SK-N-SH (cell line): ENCODE results near the gene CAMK2B.

Source experiments
- EP300 ChIP-seq, 2 experiments: IDR thresholded peaks; 2 replicates each; pipeline versions ENCODE4 v1.4.0 to v1.6.1; 2012; ENCODE audit warnings: borderline replicate concordance in 1 of 2, low read depth in 1 of 2, low read length in 1 of 2
- FOSL2 ChIP-seq: IDR thresholded peaks from 2 replicates; pipeline ENCODE4 v1.4.0; 2012; ENCODE audit warnings: low read depth, mild to moderate bottlenecking, moderate library complexity, borderline replicate concordance
- FOXM1 ChIP-seq: IDR thresholded peaks from 2 replicates; pipeline ENCODE4 v1.4.0; 2012; ENCODE audit warnings: low read depth, mild to moderate bottlenecking
- JUND ChIP-seq: IDR thresholded peaks from 2 replicates; pipeline ENCODE4 v1.4.0; 2012
- MXI1 ChIP-seq: IDR thresholded peaks from 2 replicates; pipeline ENCODE4 v1.6.1; 2012; ENCODE audit warnings: mild to moderate bottlenecking, low read depth, low read length, improper control_type of control experiment
- NFIC ChIP-seq: IDR thresholded peaks from 2 replicates; pipeline ENCODE4 v1.4.0; 2012; ENCODE audit warnings: borderline replicate concordance
- POLR2AphosphoS5 ChIP-seq: IDR thresholded peaks from 2 replicates; pipeline ENCODE4 v1.6.1; 2012; ENCODE audit warnings: low read depth, low read length
- SIN3A ChIP-seq: IDR thresholded peaks from 2 replicates; pipeline ENCODE4 v1.6.1; 2012; ENCODE audit warnings: low read depth, mild to moderate bottlenecking, low read length, moderate library complexity, borderline replicate concordance
- TEAD4 ChIP-seq: IDR thresholded peaks from 2 replicates; pipeline ENCODE4 v1.4.0; 2012; ENCODE audit warnings: mild to moderate bottlenecking, borderline replicate concordance; ENCODE audit not compliant: insufficient read depth
- YY1 ChIP-seq: IDR thresholded peaks from 2 replicates; pipeline ENCODE4 v1.4.0; 2012; ENCODE audit warnings: low read depth, mild to moderate bottlenecking
- TF ChIP-seq, protein P1 (sequence below): fragments of 200-600 bp; sonication (generic); IDR thresholded peaks from 2 replicates; pipeline ENCODE4 v1.6.1; 2017; ENCODE audit warnings: antibody characterized with exemption, mild to moderate bottlenecking, moderate library complexity
- TF ChIP-seq, protein P2 (sequence below): IDR thresholded peaks from 2 replicates; pipeline ENCODE4 v1.6.1; 2012; ENCODE audit warnings: mild to moderate bottlenecking, low read depth, low read length, moderate library complexity
- TF ChIP-seq, protein P3 (sequence below): IDR thresholded peaks from 2 replicates; pipeline ENCODE4 v1.4.0; 2012; ENCODE audit warnings: low read depth, borderline replicate concordance

DNA sequence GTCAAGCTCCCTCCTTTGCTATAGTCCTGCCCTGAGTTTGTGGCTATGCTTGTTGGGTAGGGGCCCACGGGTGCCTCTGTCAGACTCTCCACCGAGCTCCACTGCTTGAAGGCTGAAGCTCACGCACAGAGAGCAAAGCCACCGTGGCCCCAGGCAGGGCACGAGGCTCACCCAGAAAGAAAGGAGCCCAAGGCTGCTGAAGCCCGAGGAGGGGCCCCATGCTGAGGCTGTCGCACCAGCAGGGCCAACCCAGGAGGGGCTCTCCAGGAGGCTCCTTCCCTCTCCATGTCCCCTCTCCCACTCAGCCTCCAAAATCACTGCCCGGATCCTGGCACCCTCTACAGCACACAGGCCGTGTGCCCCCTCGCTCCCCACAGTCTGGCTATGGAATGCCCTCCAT, 74.1 kb downstream of the CAMK2B start:
- TF ChIP-seq, protein P1, sequence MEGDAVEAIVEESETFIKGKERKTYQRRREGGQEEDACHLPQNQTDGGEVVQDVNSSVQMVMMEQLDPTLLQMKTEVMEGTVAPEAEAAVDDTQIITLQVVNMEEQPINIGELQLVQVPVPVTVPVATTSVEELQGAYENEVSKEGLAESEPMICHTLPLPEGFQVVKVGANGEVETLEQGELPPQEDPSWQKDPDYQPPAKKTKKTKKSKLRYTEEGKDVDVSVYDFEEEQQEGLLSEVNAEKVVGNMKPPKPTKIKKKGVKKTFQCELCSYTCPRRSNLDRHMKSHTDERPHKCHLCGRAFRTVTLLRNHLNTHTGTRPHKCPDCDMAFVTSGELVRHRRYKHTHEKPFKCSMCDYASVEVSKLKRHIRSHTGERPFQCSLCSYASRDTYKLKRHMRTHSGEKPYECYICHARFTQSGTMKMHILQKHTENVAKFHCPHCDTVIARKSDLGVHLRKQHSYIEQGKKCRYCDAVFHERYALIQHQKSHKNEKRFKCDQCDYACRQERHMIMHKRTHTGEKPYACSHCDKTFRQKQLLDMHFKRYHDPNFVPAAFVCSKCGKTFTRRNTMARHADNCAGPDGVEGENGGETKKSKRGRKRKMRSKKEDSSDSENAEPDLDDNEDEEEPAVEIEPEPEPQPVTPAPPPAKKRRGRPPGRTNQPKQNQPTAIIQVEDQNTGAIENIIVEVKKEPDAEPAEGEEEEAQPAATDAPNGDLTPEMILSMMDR = no peak
- TF ChIP-seq EP300 (IDR thresholded peaks at IDR 0.05; ENCODE audit: borderline replicate concordance in 1 of 2, low read depth in 1 of 2, low read length in 1 of 2) (no peak), NFIC (no peak), FOXM1 (no peak), JUND (no peak), SIN3A (no peak), YY1 (no peak), POLR2AphosphoS5 (no peak), FOSL2 (no peak), MXI1 (no peak), TEAD4 (no peak)
- TF ChIP-seq, protein P2, sequence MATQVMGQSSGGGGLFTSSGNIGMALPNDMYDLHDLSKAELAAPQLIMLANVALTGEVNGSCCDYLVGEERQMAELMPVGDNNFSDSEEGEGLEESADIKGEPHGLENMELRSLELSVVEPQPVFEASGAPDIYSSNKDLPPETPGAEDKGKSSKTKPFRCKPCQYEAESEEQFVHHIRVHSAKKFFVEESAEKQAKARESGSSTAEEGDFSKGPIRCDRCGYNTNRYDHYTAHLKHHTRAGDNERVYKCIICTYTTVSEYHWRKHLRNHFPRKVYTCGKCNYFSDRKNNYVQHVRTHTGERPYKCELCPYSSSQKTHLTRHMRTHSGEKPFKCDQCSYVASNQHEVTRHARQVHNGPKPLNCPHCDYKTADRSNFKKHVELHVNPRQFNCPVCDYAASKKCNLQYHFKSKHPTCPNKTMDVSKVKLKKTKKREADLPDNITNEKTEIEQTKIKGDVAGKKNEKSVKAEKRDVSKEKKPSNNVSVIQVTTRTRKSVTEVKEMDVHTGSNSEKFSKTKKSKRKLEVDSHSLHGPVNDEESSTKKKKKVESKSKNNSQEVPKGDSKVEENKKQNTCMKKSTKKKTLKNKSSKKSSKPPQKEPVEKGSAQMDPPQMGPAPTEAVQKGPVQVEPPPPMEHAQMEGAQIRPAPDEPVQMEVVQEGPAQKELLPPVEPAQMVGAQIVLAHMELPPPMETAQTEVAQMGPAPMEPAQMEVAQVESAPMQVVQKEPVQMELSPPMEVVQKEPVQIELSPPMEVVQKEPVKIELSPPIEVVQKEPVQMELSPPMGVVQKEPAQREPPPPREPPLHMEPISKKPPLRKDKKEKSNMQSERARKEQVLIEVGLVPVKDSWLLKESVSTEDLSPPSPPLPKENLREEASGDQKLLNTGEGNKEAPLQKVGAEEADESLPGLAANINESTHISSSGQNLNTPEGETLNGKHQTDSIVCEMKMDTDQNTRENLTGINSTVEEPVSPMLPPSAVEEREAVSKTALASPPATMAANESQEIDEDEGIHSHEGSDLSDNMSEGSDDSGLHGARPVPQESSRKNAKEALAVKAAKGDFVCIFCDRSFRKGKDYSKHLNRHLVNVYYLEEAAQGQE = no peak
- TF ChIP-seq, protein P3, sequence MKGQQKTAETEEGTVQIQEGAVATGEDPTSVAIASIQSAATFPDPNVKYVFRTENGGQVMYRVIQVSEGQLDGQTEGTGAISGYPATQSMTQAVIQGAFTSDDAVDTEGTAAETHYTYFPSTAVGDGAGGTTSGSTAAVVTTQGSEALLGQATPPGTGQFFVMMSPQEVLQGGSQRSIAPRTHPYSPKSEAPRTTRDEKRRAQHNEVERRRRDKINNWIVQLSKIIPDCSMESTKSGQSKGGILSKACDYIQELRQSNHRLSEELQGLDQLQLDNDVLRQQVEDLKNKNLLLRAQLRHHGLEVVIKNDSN = no peak
